IMR-90 (cell line): ENCODE results near the gene YPEL4. TPM values are rescaled to one million over a fixed set of nuclear protein-coding genes. Genes with fewer than 3 reads are reported as not detected.

Experiments
- ATAC-seq: fragments of 200-7000 bp; cut with Tn5 transposase; 2 replicates; pipeline ENCODE4 v1.9.1; 2020; ENCODE audit warnings: low read depth, mild to moderate bottlenecking, moderate library complexity
- BruUV-seq: library from RNA; stranded (reverse); fragments of 400-500 nt; replicated peaks from 2 replicates; lab custom pipeline; 2021; lab: Mats Ljungman, UMichigan
- CTCF ChIA-PET: fragments of 300-600 bp; formaldehyde crosslinking; extraction: SDS; loops from one replicate; lab custom pipeline; 2021; ENCODE audit warnings: antibody characterized with exemption; lab: Yijun Ruan, JAX
- POLR2A ChIA-PET: fragments of 300-600 bp; sonication (Branson Sonifier 250); formaldehyde crosslinking; loops from one replicate; lab custom pipeline; 2022; ENCODE audit warnings: antibody characterized with exemption; ENCODE audit not compliant: unreplicated experiment; lab: Charles Lee
- DNase-seq: peaks from one replicate; pipeline ENCODE4 v3.0.0; 2013
- H2AFZ ChIP-seq: replicated peaks from 2 replicates; pipeline ENCODE3; 2013; ENCODE audit warnings: low read length, mild to moderate bottlenecking; ENCODE audit not compliant: poor library complexity
- H2AK5ac ChIP-seq: 2 replicates; pipeline ENCODE4 v1.6.1; 2013; ENCODE audit warnings: low read depth, low read length, inconsistent platforms
- H2AK9ac ChIP-seq: replicated peaks from 2 replicates; pipeline ENCODE3; 2013; ENCODE audit warnings: mild to moderate bottlenecking, low read depth, low read length, moderate library complexity; ENCODE audit not compliant: poor library complexity
- H2BK120ac ChIP-seq: 2 replicates; pipeline ENCODE4 v1.6.1; 2013; ENCODE audit warnings: low read depth, low read length, inconsistent platforms
- H2BK15ac ChIP-seq: 3 replicates; pipeline ENCODE4 v1.6.1; 2013; ENCODE audit warnings: low read depth, low read length, inconsistent platforms
- H2BK20ac ChIP-seq: 2 replicates; pipeline ENCODE4 v1.6.1; 2013; ENCODE audit warnings: low read depth, mild to moderate bottlenecking, inconsistent platforms, low read length, moderate library complexity
- H2BK5ac ChIP-seq: 2 replicates; pipeline ENCODE4 v1.6.1; 2013; ENCODE audit warnings: mild to moderate bottlenecking, low read depth, low read length, inconsistent platforms; ENCODE audit not compliant: poor library complexity, severe bottlenecking
- H3K14ac ChIP-seq: replicated peaks from 2 replicates; pipeline ENCODE4 v1.6.1; 2013; ENCODE audit warnings: low read depth, low read length, inconsistent platforms
- H3K18ac ChIP-seq: 2 replicates; pipeline ENCODE4 v1.6.1; 2013; ENCODE audit warnings: low read depth, low read length, control low read depth
- H3K23ac ChIP-seq: 2 replicates; pipeline ENCODE4 v1.6.1; 2013; ENCODE audit warnings: low read depth, low read length, inconsistent platforms
- H3K27ac ChIP-seq: 2 replicates; pipeline ENCODE4 v1.5.1; 2013; ENCODE audit warnings: mild to moderate bottlenecking, control low read depth, low read length; ENCODE audit not compliant: insufficient read depth
- H3K27me3 ChIP-seq: 2 replicates; pipeline ENCODE4 v1.6.1; 2013; ENCODE audit warnings: low read length; ENCODE audit not compliant: control insufficient read depth, insufficient read depth
- H3K36me3 ChIP-seq: 2 replicates; pipeline ENCODE4 v1.6.1; 2013; ENCODE audit warnings: low read length, mixed read lengths; ENCODE audit not compliant: control insufficient read depth, insufficient read depth
- H3K4ac ChIP-seq: 2 replicates; pipeline ENCODE4 v1.6.1; 2013; ENCODE audit warnings: low read depth, low read length, inconsistent platforms
- H3K4me1 ChIP-seq: 2 replicates; pipeline ENCODE4 v1.6.1; 2013; ENCODE audit warnings: low read length, mixed read lengths; ENCODE audit not compliant: control insufficient read depth, insufficient read depth
- H3K4me2 ChIP-seq: 2 replicates; pipeline ENCODE4 v1.6.1; 2013; ENCODE audit warnings: low read depth, mild to moderate bottlenecking, control low read depth, low read length, moderate library complexity
- H3K4me3 ChIP-seq: 2 replicates; pipeline ENCODE4 v1.5.1; 2013; ENCODE audit warnings: low read depth, mild to moderate bottlenecking, control low read depth, low read length, moderate library complexity; ENCODE audit not compliant: insufficient read depth
- H3K56ac ChIP-seq: 2 replicates; pipeline ENCODE4 v1.6.1; 2013; ENCODE audit warnings: low read length, inconsistent platforms; ENCODE audit not compliant: insufficient read depth; ENCODE audit errors: extremely low read depth
- H3K79me1 ChIP-seq, 2 experiments: 2 replicates each; pipeline ENCODE4 v1.6.1; 2013; ENCODE audit warnings: low read length in 2 of 2, inconsistent platforms in 1 of 2, low read depth in 1 of 2
- H3K9ac ChIP-seq: 2 replicates; pipeline ENCODE4 v1.6.1; 2013; ENCODE audit warnings: low read depth, low read length, control low read depth
- H3K9me1 ChIP-seq: 2 replicates; pipeline ENCODE4 v1.6.1; 2013; ENCODE audit warnings: low read length, inconsistent platforms; ENCODE audit not compliant: insufficient read depth
- H3K9me3 ChIP-seq: 2 replicates; pipeline ENCODE4 v1.6.1; 2013; ENCODE audit warnings: low read length; ENCODE audit not compliant: control insufficient read depth, insufficient read depth
- H4K20me1 ChIP-seq: 2 replicates; pipeline ENCODE4 v1.6.1; 2013; ENCODE audit warnings: low read length, inconsistent platforms; ENCODE audit not compliant: insufficient read depth
- H4K5ac ChIP-seq: 2 replicates; pipeline ENCODE4 v1.6.1; 2013; ENCODE audit warnings: mild to moderate bottlenecking, low read depth, low read length, control low read depth
- H4K8ac ChIP-seq, 2 experiments: 2 replicates each; pipeline ENCODE4 v1.6.1; 2013; ENCODE audit warnings: low read depth in 2 of 2, low read length in 2 of 2, control low read depth in 1 of 2, inconsistent platforms in 1 of 2
- H4K91ac ChIP-seq: 2 replicates; pipeline ENCODE4 v1.6.1; 2013; ENCODE audit warnings: low read depth, low read length, inconsistent platforms; ENCODE audit not compliant: insufficient read depth
- BHLHE40 ChIP-seq: fragments of 150-350 bp; IDR thresholded peaks from 2 replicates; pipeline ENCODE4 v1.6.1; 2016; ENCODE audit warnings: mild to moderate bottlenecking, low read depth, low read length
- CEBPB ChIP-seq: IDR thresholded peaks from 2 replicates; pipeline ENCODE4 v1.6.1; 2012; ENCODE audit warnings: low read depth, low read length, improper control_type of control experiment
- CHD1 ChIP-seq: IDR thresholded peaks from 2 replicates; pipeline ENCODE4 v1.6.1; 2012; ENCODE audit warnings: low read depth, low read length, improper control_type of control experiment
- FOS ChIP-seq: fragments of 150-350 bp; IDR thresholded peaks from 2 replicates; pipeline ENCODE4 v1.6.1; 2016; ENCODE audit warnings: low read depth, low read length
- MAFK ChIP-seq: IDR thresholded peaks from 2 replicates; pipeline ENCODE4 v1.6.1; 2012; ENCODE audit warnings: low read depth, low read length, improper control_type of control experiment
- MAZ ChIP-seq: IDR thresholded peaks from 2 replicates; pipeline ENCODE4 v1.6.1; 2012; ENCODE audit warnings: low read depth, mild to moderate bottlenecking, low read length, improper control_type of control experiment, moderate library complexity, borderline replicate concordance
- MXI1 ChIP-seq: IDR thresholded peaks from 2 replicates; pipeline ENCODE4 v1.6.1; 2012; ENCODE audit warnings: low read depth, mild to moderate bottlenecking, low read length, moderate library complexity, borderline replicate concordance
- NFE2L2 ChIP-seq: fragments of 150-350 bp; IDR thresholded peaks from 2 replicates; pipeline ENCODE4 v1.6.1; 2016; ENCODE audit warnings: low read depth, mild to moderate bottlenecking, low read length
- POLR2A ChIP-seq: IDR thresholded peaks from 2 replicates; pipeline ENCODE4 v1.6.1; 2012; ENCODE audit warnings: mild to moderate bottlenecking, low read depth, low read length
- RAD21 ChIP-seq: IDR thresholded peaks from 2 replicates; pipeline ENCODE4 v1.6.1; 2012; ENCODE audit warnings: low read length, improper control_type of control experiment
- RCOR1 ChIP-seq: IDR thresholded peaks from 2 replicates; pipeline ENCODE4 v1.6.1; 2012; ENCODE audit warnings: mild to moderate bottlenecking, low read length, improper control_type of control experiment; ENCODE audit not compliant: insufficient replicate concordance
- RFX5 ChIP-seq: IDR thresholded peaks from 2 replicates; pipeline ENCODE4 v1.8.0; 2012; ENCODE audit warnings: low read depth, mild to moderate bottlenecking, low read length, moderate library complexity
- SMC3 ChIP-seq: fragments of 150-350 bp; IDR thresholded peaks from 2 replicates; pipeline ENCODE4 v1.6.1; 2016; ENCODE audit warnings: low read depth, mild to moderate bottlenecking, antibody characterized with exemption, low read length, moderate library complexity
- WGBS, 2 experiments: methylation state at CpG; one replicate each; pipeline versions ENCODE4 v1.1.5 to v1.1.7; 2013; ENCODE audit warnings: missing lambda C conversion rate in 2 of 2; ENCODE audit not compliant: insufficient read length in 1 of 2; ENCODE audit errors: extremely low coverage in 2 of 2; 5-methylcytosine and 5-hydroxymethylcytosine counted together
- dilution Hi-C: fragments of 300-500 bp; cut with HindIII; formaldehyde crosslinking; loops from one replicate; pipeline ENCODE4 v1.14.3; 2018; ENCODE audit warnings: low sequenced_read_pairs; ENCODE audit not compliant: unreplicated experiment
- in situ Hi-C: fragments of 300-500 bp; cut with MboI; formaldehyde crosslinking; loops from 3 replicates; pipeline ENCODE4 v1.14.3; 2019; ENCODE audit warnings: low sequenced_read_pairs, inconsistent platforms, mixed read lengths
- intact Hi-C: fragments of 100-400 bp; cut with micrococcal nuclease; formaldehyde crosslinking; loops from 2 replicates; pipeline ENCODE4 v1.10.0; 2022
- polyA plus RNA-seq, 3 experiments: library from polyadenylated mRNA; depleted of rRNA; stranded (reverse); fragments of >200 nt; gene quantifications; 2 replicates each; pipeline ENCODE4 v1.2.3, GENCODE V29; 2012; ENCODE audit warnings: low replicate concordance in 1 of 3
- total RNA-seq: library from RNA; depleted of rRNA; stranded (reverse); fragments of >200 nt; gene quantifications from 2 replicates; pipeline ENCODE4 v1.2.3, GENCODE V29; 2012
- TF ChIP-seq, protein P1 (sequence below): conservative IDR thresholded peaks from 2 replicates; pipeline ENCODE4 v1.5.1; 2012; ENCODE audit warnings: mild to moderate bottlenecking, low read depth, low read length, improper control_type of control experiment
- TF ChIP-seq, protein P2 (sequence below): fragments of 150-350 bp; IDR thresholded peaks from 2 replicates; pipeline ENCODE4 v1.6.1; 2016; ENCODE audit warnings: low read depth, mild to moderate bottlenecking, low read length, moderate library complexity, borderline replicate concordance
- TF ChIP-seq, protein P3 (sequence below): fragments of 150-350 bp; IDR thresholded peaks from 2 replicates; pipeline ENCODE4 v1.6.1; 2017; ENCODE audit warnings: mild to moderate bottlenecking, antibody characterized with exemption, low read length, low read depth

The YPEL4 gene
- total and polyA plus RNA-seq, 2 of the 4 experiments (the other 2 are of a cell fraction) = 0.18 to 0.79 TPM

DNA sequence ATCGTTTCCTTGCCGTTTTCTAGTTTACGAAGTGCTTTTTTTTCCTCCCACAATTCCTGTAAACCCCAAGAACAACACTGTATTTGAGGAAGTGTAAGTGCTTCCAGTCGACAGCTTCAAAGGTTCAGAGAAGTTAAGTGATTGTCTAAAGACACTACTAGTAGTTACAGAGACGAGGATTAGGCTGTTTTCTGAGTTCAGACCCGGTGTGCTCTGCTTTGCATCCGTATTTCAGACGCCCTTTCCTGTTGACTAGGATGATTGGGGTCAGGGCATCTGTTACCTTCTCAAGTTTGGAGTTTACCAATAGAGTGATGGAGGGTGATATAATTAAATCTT, 8.3 kb upstream of the YPEL4 start:
- Histone ChIP-seq H3K9me1 (no peaks in the 10 kb centered on the region), H3K4me1 (no peaks in the 10 kb centered on the region), H4K91ac (no peak overlapping the region), H3K9me3 (no peaks in the 10 kb centered on the region), H2BK120ac (no peak overlapping the region), H3K27ac (peak overlapping the region; percentile 43; the same call in 1 of the 2 replicates), H3K36me3 (peaks cover 17% of the 10 kb centered on the region), H4K8ac (peak overlapping the region; percentile 29 to 92; a peak in 2 of 4 replicates), H2AK9ac (peak overlapping the region; percentile 47), H3K4me2 (peak overlapping the region; percentile 91), H3K23ac (peak overlapping the region; percentile 64), H3K56ac (peak overlapping the region; percentile 77), H3K18ac (no peak overlapping the region), H3K4me3 (peak overlapping the region; percentile 73), H2AFZ (peak overlapping the region; percentile 95), H2BK20ac (no peak overlapping the region), H3K4ac (peak overlapping the region; percentile 77), H4K5ac (no peak overlapping the region), H3K79me1 (peaks cover 11 to 21% of the 10 kb centered on the region in 2 experiments), H2BK15ac (no peak overlapping the region), H4K20me1 (no peaks in the 10 kb centered on the region; the same call in 1 of the 2 replicates), H3K9ac (peak overlapping the region; percentile 84), H2AK5ac (peak overlapping the region; percentile 36; the same call in 1 of the 2 replicates), H3K14ac (peak overlapping the region; percentile 77), H2BK5ac (peak overlapping the region; percentile 55), H3K27me3 (no peaks in the 10 kb centered on the region)
- TF ChIP-seq BHLHE40 = no peak
- TF ChIP-seq NFE2L2 = no peak
- TF ChIP-seq SMC3 = no peak
- TF ChIP-seq RFX5 = no peak
- no peak for TF ChIP-seq RAD21
- no peak for TF ChIP-seq CHD1
- TF ChIP-seq RCOR1 = no peak
- TF ChIP-seq, protein P1, sequence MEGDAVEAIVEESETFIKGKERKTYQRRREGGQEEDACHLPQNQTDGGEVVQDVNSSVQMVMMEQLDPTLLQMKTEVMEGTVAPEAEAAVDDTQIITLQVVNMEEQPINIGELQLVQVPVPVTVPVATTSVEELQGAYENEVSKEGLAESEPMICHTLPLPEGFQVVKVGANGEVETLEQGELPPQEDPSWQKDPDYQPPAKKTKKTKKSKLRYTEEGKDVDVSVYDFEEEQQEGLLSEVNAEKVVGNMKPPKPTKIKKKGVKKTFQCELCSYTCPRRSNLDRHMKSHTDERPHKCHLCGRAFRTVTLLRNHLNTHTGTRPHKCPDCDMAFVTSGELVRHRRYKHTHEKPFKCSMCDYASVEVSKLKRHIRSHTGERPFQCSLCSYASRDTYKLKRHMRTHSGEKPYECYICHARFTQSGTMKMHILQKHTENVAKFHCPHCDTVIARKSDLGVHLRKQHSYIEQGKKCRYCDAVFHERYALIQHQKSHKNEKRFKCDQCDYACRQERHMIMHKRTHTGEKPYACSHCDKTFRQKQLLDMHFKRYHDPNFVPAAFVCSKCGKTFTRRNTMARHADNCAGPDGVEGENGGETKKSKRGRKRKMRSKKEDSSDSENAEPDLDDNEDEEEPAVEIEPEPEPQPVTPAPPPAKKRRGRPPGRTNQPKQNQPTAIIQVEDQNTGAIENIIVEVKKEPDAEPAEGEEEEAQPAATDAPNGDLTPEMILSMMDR = no peak
- no peak for TF ChIP-seq MAZ
- no peak for TF ChIP-seq CEBPB
- TF ChIP-seq MXI1 = no peak
- no peak for TF ChIP-seq POLR2A
- no peak for TF ChIP-seq FOS
- TF ChIP-seq, protein P2, sequence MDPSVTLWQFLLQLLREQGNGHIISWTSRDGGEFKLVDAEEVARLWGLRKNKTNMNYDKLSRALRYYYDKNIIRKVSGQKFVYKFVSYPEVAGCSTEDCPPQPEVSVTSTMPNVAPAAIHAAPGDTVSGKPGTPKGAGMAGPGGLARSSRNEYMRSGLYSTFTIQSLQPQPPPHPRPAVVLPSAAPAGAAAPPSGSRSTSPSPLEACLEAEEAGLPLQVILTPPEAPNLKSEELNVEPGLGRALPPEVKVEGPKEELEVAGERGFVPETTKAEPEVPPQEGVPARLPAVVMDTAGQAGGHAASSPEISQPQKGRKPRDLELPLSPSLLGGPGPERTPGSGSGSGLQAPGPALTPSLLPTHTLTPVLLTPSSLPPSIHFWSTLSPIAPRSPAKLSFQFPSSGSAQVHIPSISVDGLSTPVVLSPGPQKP = no peak
- TF ChIP-seq, protein P3, sequence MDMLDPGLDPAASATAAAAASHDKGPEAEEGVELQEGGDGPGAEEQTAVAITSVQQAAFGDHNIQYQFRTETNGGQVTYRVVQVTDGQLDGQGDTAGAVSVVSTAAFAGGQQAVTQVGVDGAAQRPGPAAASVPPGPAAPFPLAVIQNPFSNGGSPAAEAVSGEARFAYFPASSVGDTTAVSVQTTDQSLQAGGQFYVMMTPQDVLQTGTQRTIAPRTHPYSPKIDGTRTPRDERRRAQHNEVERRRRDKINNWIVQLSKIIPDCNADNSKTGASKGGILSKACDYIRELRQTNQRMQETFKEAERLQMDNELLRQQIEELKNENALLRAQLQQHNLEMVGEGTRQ = no peak
- no peak for TF ChIP-seq MAFK
- dilution Hi-C loops (no loop called here), in situ Hi-C loops (no loop called here), intact Hi-C loops (no loop called here)
- no TSS peak for BruUV-seq
- no peak for DNase-seq
- POLR2A ChIA-PET = no interaction called here
- ATAC-seq = no peak
- no CpG with 5 or more reads among the region's 8 CpGs for WGBS, 2 experiments
- CTCF ChIA-PET = no interaction called here
